Astrocyte (in vitro differentiated cells and primary cell): ENCODE measurements around the gene C5orf15.

ENCODE experiments used
- CTCF ChIP-seq: IDR thresholded peaks from 2 replicates; pipeline ENCODE4 v1.5.1; 2011; ENCODE audit warnings: low read depth, mild to moderate bottlenecking, inconsistent platforms, low read length, moderate library complexity; ENCODE audit not compliant: insufficient read depth
- EZH2 ChIP-seq: IDR thresholded peaks from 2 replicates; pipeline ENCODE4 v1.6.1; 2012; ENCODE audit warnings: mild to moderate bottlenecking, low read length, inconsistent platforms; ENCODE audit not compliant: insufficient read depth

GRCh38 chr5:133934822-133935666, 33.4 kb downstream of the C5orf15 start:
- TF ChIP-seq CTCF (no peak), EZH2 (no peak)
